Measurements from ENCODE around the gene INHA.

The INHA gene

DNA sequence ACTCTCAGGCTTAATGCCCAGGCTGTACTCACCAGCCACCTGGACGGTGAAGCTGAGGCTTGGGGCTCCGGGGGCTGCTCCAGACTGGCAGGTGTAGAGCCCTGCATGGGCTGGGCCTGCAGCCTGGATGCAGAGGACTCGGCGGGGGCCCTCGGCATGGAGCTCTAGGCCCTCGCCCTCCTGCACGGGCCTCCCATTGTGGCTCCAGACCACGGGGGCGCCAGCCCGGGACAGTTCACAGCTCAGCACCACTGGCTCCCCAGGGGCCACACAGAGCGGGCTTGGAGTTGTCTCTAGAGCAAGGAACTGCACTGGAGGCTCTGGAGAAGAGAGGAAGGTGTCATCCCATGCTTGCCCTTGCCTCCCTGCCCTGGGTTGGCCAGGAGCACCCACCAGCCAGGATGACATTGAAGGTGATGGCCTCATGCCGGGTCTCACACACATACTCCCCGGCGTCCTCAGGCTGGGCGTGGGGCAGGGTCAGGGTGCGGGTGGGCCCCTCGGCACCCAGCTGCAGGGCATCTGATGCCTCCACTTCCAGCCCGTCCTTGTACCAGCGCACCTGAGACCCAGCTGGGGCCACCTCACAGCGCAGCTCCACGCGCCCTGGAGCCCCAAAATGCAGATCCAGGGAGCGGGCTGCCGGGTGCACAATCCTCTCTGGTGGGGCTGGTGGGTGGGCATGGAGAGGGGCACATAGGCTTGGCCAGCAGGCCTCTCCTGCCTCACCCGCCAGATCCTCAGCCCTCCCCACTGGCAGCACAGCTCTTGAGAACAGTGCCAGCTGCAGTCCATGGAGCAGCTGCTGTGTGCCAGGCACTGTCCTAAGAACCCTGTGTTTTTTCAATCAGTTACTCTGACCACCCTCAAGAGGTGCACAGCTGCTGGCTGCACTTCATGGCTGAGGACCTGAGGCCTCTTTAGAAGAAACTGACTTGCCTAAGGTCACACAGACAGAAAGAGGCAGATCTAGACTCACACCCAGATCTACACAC, 14.0 kb upstream of the INHA start:
- TF ChIP-seq, protein P1, sequence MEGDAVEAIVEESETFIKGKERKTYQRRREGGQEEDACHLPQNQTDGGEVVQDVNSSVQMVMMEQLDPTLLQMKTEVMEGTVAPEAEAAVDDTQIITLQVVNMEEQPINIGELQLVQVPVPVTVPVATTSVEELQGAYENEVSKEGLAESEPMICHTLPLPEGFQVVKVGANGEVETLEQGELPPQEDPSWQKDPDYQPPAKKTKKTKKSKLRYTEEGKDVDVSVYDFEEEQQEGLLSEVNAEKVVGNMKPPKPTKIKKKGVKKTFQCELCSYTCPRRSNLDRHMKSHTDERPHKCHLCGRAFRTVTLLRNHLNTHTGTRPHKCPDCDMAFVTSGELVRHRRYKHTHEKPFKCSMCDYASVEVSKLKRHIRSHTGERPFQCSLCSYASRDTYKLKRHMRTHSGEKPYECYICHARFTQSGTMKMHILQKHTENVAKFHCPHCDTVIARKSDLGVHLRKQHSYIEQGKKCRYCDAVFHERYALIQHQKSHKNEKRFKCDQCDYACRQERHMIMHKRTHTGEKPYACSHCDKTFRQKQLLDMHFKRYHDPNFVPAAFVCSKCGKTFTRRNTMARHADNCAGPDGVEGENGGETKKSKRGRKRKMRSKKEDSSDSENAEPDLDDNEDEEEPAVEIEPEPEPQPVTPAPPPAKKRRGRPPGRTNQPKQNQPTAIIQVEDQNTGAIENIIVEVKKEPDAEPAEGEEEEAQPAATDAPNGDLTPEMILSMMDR (IDR thresholded peaks at IDR 0.05; ENCODE audit: insufficient read depth, low read length, missing control alignments): no peak
- DNase-seq (ENCODE audit: low read depth, low spot score): no peak
- no peak overlapping the region for H3K4me3 ChIP-seq (ENCODE audit: low read depth, low read length)
- ChIA-PET POLR2A (interaction anchor here (1.1 to 1.6 kb wide), 2 partner anchors 13 to 39 kb away, joined by 4 read pairs; partner anchors contain the start of genes OBSL1 and STK11IP), CTCF (interaction anchor here (1.4 to 2.6 kb wide), 2 partner anchors 17 to 132 kb away, joined by 7 to 9 read pairs; no protein-coding TSS in a partner anchor)

DNA sequence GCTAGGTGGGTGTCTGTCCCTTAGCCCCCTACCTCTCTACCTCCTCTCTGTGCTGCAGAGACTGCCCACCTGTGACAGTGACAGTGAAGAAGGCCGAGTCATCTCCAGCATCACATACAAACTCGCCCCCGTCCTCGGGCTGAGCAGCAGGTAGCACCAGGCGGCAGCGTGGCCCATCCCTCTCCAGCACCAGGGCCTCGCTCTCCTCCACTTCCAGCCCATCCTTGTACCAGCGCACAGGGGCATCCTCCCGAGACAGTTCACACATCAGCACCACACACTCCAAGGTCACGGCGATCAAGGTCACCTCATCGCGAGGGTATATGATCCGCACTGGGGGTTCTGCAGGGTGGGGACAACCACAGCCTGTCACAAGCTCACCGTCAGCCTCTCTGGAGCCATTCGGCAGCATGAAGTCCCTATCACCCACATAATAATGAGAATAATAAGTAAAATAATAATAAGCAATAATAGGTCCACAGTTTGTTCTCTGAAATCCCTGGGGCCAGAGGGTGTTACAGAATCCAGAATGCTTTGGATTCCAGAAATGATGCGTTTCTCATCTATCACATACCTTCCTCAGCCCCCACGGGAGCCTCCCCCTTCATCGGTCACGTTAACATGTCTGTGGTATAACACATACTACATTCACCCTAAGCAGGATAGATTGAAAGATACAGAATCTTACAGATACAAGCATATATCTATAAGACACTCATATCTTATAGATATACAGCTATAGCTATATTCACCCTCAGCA, 12.8 kb upstream of the INHA start:
- no peak overlapping the region for H3K4me3 ChIP-seq (ENCODE audit: low read depth, low read length)
- TF ChIP-seq, protein P1 (IDR thresholded peaks at IDR 0.05; ENCODE audit: insufficient read depth, low read length, missing control alignments): no peak
- ChIA-PET POLR2A (no interaction called here), CTCF (interaction anchor here (0.6 to 5.7 kb wide), 38 partner anchors 9 to 171 kb away, joined by 3 to 72 read pairs (median 6); partner anchors contain the start of genes INHA, OBSL1 and STK11IP)
- no peak for DNase-seq (ENCODE audit: low read depth, low spot score)

DNA sequence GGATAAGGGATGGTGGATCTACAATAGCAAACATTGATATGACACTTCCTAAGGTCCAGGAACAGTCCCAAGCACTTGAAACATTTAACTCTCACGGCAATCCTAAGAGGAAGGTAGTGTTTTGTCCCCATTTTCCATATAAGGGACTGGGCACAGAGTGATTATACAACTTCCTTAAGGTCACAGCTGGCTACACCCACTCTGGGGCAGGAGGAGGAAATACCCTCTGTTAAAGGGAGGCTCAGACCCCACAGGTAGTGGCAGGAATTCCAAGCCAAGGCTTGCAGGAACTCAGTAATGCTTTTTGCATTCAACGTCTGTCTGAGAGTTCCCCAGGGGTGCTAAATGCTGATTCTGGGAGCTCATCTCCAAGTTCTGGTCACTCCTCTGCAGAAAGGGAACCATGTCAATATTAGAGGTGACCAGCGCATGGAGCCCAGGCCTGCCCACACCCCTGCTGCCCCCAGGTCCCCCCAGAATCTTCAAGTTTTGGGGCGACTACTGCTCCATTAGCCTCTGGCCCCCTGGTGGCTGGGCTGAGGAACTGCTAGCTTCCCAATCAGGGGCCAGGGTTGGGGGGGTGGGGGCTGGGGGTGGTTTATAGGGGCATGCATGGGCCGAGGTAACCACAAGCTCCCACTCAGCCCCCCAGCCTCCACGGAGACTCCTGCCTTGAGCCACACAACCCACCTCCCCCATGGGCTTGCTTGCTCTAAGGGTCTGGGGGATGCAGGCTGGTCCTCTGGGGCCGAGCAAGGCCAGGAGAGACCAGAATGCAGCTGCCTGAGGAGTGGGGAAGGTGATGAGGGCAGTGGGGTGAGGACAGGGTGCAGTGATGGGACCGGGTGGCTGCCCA, 11.8 kb upstream of the INHA start:
- DNase-seq (ENCODE audit: low read depth, low spot score): no peak
- ChIA-PET CTCF (interaction anchor here (0.6 to 5.7 kb wide), 42 partner anchors 10 to 172 kb away, joined by 3 to 72 read pairs (median 6); partner anchors contain the start of genes CHPF, INHA, OBSL1 and STK11IP), POLR2A (no interaction called here)
- no peak overlapping the region for H3K4me3 ChIP-seq (ENCODE audit: low read depth, low read length)
- TF ChIP-seq, protein P1 (IDR thresholded peaks at IDR 0.05; ENCODE audit: insufficient read depth, low read length, missing control alignments): peak; percentile 69

DNA sequence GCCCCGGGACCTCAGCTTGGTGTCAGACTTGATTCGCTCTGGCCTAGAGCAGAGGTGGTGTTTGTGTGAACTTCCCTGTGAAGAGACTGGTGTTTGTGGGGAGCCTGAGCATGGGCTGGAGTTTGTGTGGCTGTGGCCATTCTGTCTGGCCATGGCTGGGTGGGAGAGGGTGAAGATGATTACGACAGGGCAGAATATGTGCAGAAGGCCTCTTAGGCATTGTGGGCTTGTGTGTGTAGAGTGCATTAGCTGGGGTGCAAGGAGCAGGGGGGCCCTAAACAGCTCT, 11.3 kb upstream of the INHA start:
- CTCF ChIA-PET: interaction anchor here (0.8 to 5.7 kb wide), 35 partner anchors 9 to 172 kb away, joined by 3 to 72 read pairs (median 7); partner anchors contain the start of genes CHPF, INHA, OBSL1 and STK11IP
- TF ChIP-seq, protein P1 (IDR thresholded peaks at IDR 0.05; ENCODE audit: insufficient read depth, low read length, missing control alignments): no peak
- no peak for DNase-seq (ENCODE audit: low read depth, low spot score)
- no peak overlapping the region for H3K4me3 ChIP-seq (ENCODE audit: low read depth, low read length)
- POLR2A ChIA-PET: interaction anchor here (0.6 kb wide), 1 partner anchor 9 kb away, joined by 3 read pairs; no protein-coding TSS in a partner anchor

DNA sequence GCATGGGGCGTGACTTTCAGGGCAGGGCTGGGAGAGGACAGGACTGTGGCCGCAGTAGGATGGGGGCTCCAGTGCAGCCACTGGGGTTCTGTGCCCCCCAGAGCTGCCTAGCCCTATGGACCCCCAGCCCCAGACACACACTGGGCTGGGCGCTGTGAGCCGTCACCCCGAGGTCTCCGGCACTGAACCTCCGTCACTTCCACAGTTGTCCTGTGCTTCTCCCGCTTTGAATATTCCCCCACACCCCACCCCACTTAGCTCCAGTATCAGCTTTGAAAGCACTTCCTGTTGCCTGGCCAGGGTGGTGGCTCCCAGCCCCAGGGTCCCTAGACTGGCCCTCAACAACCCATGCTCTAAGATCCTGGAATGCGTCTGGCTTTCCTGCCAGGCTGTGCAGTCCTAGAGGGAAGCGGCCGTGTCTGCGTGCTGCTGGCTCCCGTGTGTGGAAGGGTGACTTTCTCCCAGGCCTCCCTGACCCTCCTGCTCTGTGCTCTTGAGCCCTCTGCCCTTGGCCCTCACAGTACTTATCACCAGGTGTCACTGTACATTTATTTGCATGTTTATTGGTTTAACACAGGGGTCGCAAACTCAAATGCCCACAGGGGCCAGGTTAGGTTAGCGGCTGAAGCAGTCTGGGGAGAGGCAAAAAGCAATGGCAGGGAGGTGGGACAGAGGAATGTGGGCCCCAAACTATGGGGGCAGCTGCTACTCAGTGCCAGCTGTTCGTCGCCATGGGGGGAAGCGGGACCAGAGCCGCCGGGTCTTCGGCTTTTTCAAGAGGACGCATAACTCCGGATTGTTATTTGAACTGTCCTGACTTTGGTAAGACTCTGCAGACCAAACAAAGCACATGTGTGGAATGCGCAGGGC, 10.7 kb upstream of the INHA start:
- POLR2A ChIA-PET: interaction anchor here (0.6 to 0.8 kb wide), 2 partner anchors 9 to 10 kb away, joined by 3 to 5 read pairs; no protein-coding TSS in a partner anchor
- TF ChIP-seq, protein P1 (IDR thresholded peaks at IDR 0.05; ENCODE audit: insufficient read depth, low read length, missing control alignments): no peak
- CTCF ChIA-PET: interaction anchor here (1.0 to 5.7 kb wide), 24 partner anchors 9 to 173 kb away, joined by 3 to 72 read pairs (median 7); partner anchors contain the start of genes CHPF, INHA, OBSL1 and STK11IP
- no peak overlapping the region for H3K4me3 ChIP-seq (ENCODE audit: low read depth, low read length)
- no peak for DNase-seq (ENCODE audit: low read depth, low spot score)
